Urinary bladder (tissue), 4 donors: ENCODE measurements around the gene SSR1. TPM values are rescaled to one million over a fixed set of nuclear protein-coding genes. Genes with fewer than 3 reads are reported as not detected.
"Not testable (repeated sequence)": the region's sequence is repeated elsewhere in the genome, so short reads cannot be mapped to it uniquely, and the experiment has no call there.

Experiments used
- DNase-seq: peaks from one replicate; pipeline ENCODE4 v3.0.0-alpha.2; 2015; ENCODE audit errors: extremely low spot score
- H3K27ac ChIP-seq: one replicate; pipeline ENCODE4 v1.5.1; 2013; ENCODE audit warnings: low read depth, mild to moderate bottlenecking, moderate library complexity
- H3K36me3 ChIP-seq: one replicate; pipeline ENCODE4 v1.6.1; 2013; ENCODE audit warnings: mild to moderate bottlenecking, moderate library complexity; ENCODE audit not compliant: insufficient read depth
- H3K4me1 ChIP-seq: one replicate; pipeline ENCODE4 v1.6.1; 2013; ENCODE audit warnings: mild to moderate bottlenecking, moderate library complexity; ENCODE audit not compliant: insufficient read depth
- H3K4me3 ChIP-seq: one replicate; pipeline ENCODE4 v1.5.1; 2013; ENCODE audit warnings: low read depth, low read length
- WGBS: extraction: QIAGEN DNeasy Blood & Tissue Kit; methylation state at CpG from one replicate; pipeline ENCODE4 v1.1.7; 2013; 5-methylcytosine and 5-hydroxymethylcytosine counted together
- polyA plus RNA-seq: library from polyadenylated mRNA; stranded (reverse); fragments of 200-250 nt; gene quantifications from one replicate; pipeline ENCODE4 v1.2.3, GENCODE V29; 2013
- total RNA-seq: library from RNA; depleted of rRNA; stranded (reverse); fragments of >200 nt; gene quantifications from one replicate; pipeline ENCODE4 v1.2.3, GENCODE V29; 2014
- donor health status: healthy with polysubstance abuse.
- donor health status: healthy.

Gene SSR1
- total RNA-seq (100.0 TPM), polyA plus RNA-seq (55.6 TPM)

GRCh38 chr6:7312616-7313504, at the start of gene SSR1:
SSR1 (minus strand) TSS chr6:7313199; CDS start chr6:7313120, 79 bp downstream.
- Histone ChIP-seq H3K4me3 (peak within 1 kb of the TSS; percentile 88), H3K27ac (peak within 1 kb of the TSS; percentile 87), H3K36me3 (peaks cover 5% of the 10 kb centered on the region), H3K4me1 (no peaks in the 10 kb centered on the region)
- WGBS, result under 1% methylated on average over 83 of the region's 83 CpGs
- peak; percentile 89 for DNase-seq

- not testable (repeated sequence) for H3K4me1 ChIP-seq, DNase-seq, H3K36me3 ChIP-seq, H3K27ac ChIP-seq, H3K4me3 ChIP-seq
- 70% methylated on average over 3 of the region's 3 CpGs for WGBS
Measured at GRCh38 chr6:7351916-7352315, 38.9 kb upstream of the SSR1 start.

- not testable (repeated sequence) for H3K27ac ChIP-seq, DNase-seq, H3K4me3 ChIP-seq, H3K4me1 ChIP-seq, H3K36me3 ChIP-seq
- WGBS, result 54% methylated on average over 1 of the region's 1 CpG
Measured at GRCh38 chr6:7350591-7350990, 37.6 kb upstream of the SSR1 start.

GRCh38 chr6:7347551-7347997, 34.6 kb upstream of the SSR1 start:
- H3K4me1 ChIP-seq, DNase-seq, H3K4me3 ChIP-seq, H3K27ac ChIP-seq, H3K36me3 ChIP-seq: not testable (repeated sequence)
- 62% methylated on average over 2 of the region's 2 CpGs for WGBS

GRCh38 chr6:7344773-7345450, 31.9 kb upstream of the SSR1 start:
- not testable (repeated sequence) for DNase-seq, H3K36me3 ChIP-seq, H3K4me3 ChIP-seq, H3K4me1 ChIP-seq, H3K27ac ChIP-seq
- 72% methylated on average over 10 of the region's 10 CpGs for WGBS

- Histone ChIP-seq H3K27ac (no peak overlapping the region), H3K4me3 (no peak overlapping the region), H3K4me1 (no peaks in the 10 kb centered on the region), H3K36me3 (no peaks in the 10 kb centered on the region)
- no peak for DNase-seq
- 90% methylated on average over 29 of the region's 29 CpGs for WGBS
Measured at GRCh38 chr6:7343546-7344475, 30.8 kb upstream of the SSR1 start.

GRCh38 chr6:7341989-7342742, 29.2 kb upstream of the SSR1 start:
- H3K27ac ChIP-seq, result no peak overlapping the region
- WGBS, result 77% methylated on average over 9 of the region's 9 CpGs
- H3K4me3 ChIP-seq, result no peak overlapping the region
- no peak for DNase-seq
- H3K4me1 ChIP-seq, result no peaks in the 10 kb centered on the region
- H3K36me3 ChIP-seq, result no peaks in the 10 kb centered on the region

GRCh38 chr6:7341271-7341670, 28.3 kb upstream of the SSR1 start:
- no peak overlapping the region for H3K27ac ChIP-seq
- H3K36me3 ChIP-seq, result no peaks in the 10 kb centered on the region
- no peaks in the 10 kb centered on the region for H3K4me1 ChIP-seq
- 94% methylated on average over 3 of the region's 3 CpGs for WGBS
- no peak for DNase-seq
- no peak overlapping the region for H3K4me3 ChIP-seq

GRCh38 chr6:7339007-7339732, 26.2 kb upstream of the SSR1 start:
- 75% methylated on average over 14 of the region's 14 CpGs for WGBS
- not testable (repeated sequence) for H3K4me3 ChIP-seq, H3K36me3 ChIP-seq, H3K4me1 ChIP-seq, H3K27ac ChIP-seq, DNase-seq

- no peak overlapping the region for H3K27ac ChIP-seq
- H3K4me3 ChIP-seq, result no peak overlapping the region
- H3K36me3 ChIP-seq, result no peaks in the 10 kb centered on the region
- DNase-seq, result no peak
- no peaks in the 10 kb centered on the region for H3K4me1 ChIP-seq
- 82% methylated on average over 2 of the region's 2 CpGs for WGBS
Measured at GRCh38 chr6:7338031-7338430, 25.0 kb upstream of the SSR1 start.

GRCh38 chr6:7335519-7335918, 22.5 kb upstream of the SSR1 start:
- Histone ChIP-seq H3K36me3 (no peaks in the 10 kb centered on the region), H3K4me3 (no peak overlapping the region), H3K27ac (no peak overlapping the region), H3K4me1 (no peaks in the 10 kb centered on the region)
- DNase-seq, result no peak
- 75% methylated on average over 3 of the region's 3 CpGs for WGBS

GRCh38 chr6:7334685-7335084, 21.7 kb upstream of the SSR1 start:
- Histone ChIP-seq H3K27ac (no peak overlapping the region), H3K36me3 (no peaks in the 10 kb centered on the region), H3K4me3 (no peak overlapping the region), H3K4me1 (no peaks in the 10 kb centered on the region)
- DNase-seq, result no peak
- 83% methylated on average over 3 of the region's 3 CpGs for whole genome bisulfite sequencing
